Measurements from ENCODE around the gene TSNAXIP1. TPM values are rescaled to one million over a fixed set of nuclear protein-coding genes. Genes with fewer than 3 reads are reported as not detected.
"Not testable (repeated sequence)": the region's sequence is repeated elsewhere in the genome, so short reads cannot be mapped to it uniquely, and the experiment has no call there.

TSNAXIP1 gene
- total RNA-seq, 1 donor: 0.99 TPM

DNA sequence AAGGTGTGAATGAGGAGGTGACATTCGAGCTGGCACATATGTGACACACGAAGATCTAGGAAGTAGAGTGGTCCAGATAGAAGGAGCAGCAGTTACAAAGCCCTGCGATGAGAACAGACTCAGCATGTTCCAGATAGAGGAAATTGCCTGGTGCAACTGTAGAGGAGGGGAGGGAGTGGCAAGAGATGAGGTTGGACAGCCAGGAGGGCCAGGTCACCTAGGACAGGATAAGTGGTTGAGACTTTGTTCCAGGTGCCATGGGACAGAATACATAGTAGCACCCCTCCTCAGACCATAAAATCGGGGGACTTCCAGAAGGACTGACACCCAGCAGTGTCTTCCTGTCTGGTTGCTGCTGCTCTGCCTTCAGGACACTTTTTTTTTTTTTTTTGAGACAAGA lies 51.8 kb downstream of the TSNAXIP1 start:
- DNase-seq (ENCODE audit: low read depth): no peak
- TF ChIP-seq CTCF (IDR thresholded peaks at IDR 0.05; ENCODE audit: insufficient read depth, low read length): no peak
- no peak overlapping the region for H3K4me3 ChIP-seq (ENCODE audit: low read depth, low read length)

DNA sequence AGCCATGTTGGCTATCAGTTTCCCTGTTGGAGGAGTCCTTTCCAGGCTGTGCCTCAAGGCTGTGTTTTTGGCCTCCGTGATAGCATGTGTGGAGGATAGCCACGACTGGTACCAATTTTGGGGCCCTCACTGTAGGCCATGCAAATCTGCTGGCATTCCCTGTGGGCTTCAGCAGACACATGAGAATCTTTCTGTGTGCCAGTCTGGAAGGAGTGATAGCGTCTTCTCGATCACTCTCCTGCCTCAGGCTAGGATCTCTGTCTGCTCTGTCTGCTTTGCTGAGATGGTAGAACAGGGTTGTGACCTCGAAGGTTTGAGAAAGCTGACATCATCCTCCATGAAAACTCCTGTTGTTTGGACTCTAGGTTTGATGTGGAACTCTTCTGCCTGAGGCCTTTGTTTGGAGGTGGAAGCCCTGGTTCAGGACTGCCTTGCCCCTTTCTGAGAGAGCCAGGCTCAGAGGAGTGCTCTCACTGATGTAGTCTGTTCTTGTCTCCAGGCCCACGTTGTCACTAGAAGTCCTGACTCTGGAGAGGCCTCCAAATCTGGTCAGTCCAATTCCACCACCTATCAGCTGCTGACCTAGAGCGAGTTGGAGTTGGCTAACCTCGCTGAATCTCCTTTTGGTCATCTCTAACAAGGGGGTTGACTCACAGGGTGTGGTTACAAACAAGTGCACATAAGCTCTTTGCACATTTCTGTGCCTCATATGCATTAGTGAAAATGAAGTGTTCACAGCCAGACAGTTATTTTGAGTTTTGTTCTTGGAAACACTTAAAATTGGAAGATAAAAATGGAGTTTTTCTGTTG lies 54.1 kb downstream of the TSNAXIP1 start:
- H3K4me3 ChIP-seq (ENCODE audit: low read depth, low read length): no peak overlapping the region
- no peak for TF ChIP-seq CTCF (IDR thresholded peaks at IDR 0.05; ENCODE audit: insufficient read depth, low read length)
- DNase-seq (ENCODE audit: low read depth): peak; percentile 73

DNA sequence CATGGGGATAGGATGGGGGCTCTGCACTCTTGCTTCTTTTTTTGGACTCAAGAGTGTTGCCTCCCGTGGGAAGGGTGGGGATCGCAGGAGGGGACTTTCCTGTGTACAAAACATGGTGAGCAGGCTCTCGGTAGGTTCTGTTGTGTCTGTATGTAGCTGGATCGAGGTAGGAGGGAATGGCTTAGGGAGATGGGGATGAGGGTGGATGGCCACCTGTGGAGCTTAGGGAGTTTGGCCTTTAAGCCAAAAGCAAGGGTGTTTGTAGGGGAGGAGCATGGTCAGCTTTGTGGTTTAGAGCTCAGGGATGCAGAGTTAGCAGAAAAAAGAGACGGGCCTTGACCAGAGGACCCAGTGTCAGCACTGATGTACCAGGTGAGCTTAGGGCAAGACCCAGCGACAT lies 55.2 kb downstream of the TSNAXIP1 start:
- no peak for TF ChIP-seq CTCF (IDR thresholded peaks at IDR 0.05; ENCODE audit: insufficient read depth, low read length)
- DNase-seq (ENCODE audit: low read depth): no peak
- H3K4me3 ChIP-seq (ENCODE audit: low read depth, low read length): no peak overlapping the region

- TF ChIP-seq CTCF (IDR thresholded peaks at IDR 0.05; ENCODE audit: insufficient read depth, low read length): no peak
- DNase-seq (ENCODE audit: low read depth): peak; percentile 90
- H3K4me3 ChIP-seq (ENCODE audit: low read depth, low read length): peak overlapping the region; percentile 26
Observed at GRCh38 chr16:67862623-67863583, 56.2 kb downstream of the TSNAXIP1 start.

DNA sequence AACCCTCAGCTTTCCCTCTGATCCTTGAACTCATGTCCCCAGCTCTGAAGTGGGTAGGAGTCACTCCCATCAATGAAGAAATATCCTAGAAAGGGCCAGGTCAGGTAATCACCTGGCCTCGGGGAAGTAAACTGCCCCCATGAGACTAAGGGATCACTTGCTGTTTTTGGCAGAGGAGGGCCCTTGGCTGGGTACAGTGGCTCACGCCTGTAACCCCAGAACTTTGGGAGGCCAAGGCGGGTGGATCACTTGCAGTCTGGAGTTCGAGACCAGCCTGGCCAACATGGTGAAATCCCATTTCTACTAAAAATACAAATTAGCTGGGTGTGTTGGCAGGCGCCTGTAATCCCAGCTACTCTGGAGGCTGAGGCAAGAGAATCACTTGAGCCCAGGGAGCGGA lies 57.4 kb downstream of the TSNAXIP1 start:
- H3K4me3 ChIP-seq (ENCODE audit: low read depth, low read length); DNase-seq (ENCODE audit: low read depth): not testable (repeated sequence)

- no peak for TF ChIP-seq CTCF (IDR thresholded peaks at IDR 0.05; ENCODE audit: insufficient read depth, low read length)
- no peak for DNase-seq (ENCODE audit: low read depth)
- H3K4me3 ChIP-seq (ENCODE audit: low read depth, low read length): no peak overlapping the region
Observed at GRCh38 chr16:67864594-67864993, 57.9 kb downstream of the TSNAXIP1 start.

- TF ChIP-seq CTCF (IDR thresholded peaks at IDR 0.05; ENCODE audit: insufficient read depth, low read length): peak; percentile 45
- peak; percentile 47 for DNase-seq (ENCODE audit: low read depth)
- no peak overlapping the region for H3K4me3 ChIP-seq (ENCODE audit: low read depth, low read length)
Observed at GRCh38 chr16:67865318-67865717, 58.6 kb downstream of the TSNAXIP1 start.

All from fibroblast of the aortic adventitia (primary cell).